ENCODE data around the gene SHB.

The SHB gene

DNA sequence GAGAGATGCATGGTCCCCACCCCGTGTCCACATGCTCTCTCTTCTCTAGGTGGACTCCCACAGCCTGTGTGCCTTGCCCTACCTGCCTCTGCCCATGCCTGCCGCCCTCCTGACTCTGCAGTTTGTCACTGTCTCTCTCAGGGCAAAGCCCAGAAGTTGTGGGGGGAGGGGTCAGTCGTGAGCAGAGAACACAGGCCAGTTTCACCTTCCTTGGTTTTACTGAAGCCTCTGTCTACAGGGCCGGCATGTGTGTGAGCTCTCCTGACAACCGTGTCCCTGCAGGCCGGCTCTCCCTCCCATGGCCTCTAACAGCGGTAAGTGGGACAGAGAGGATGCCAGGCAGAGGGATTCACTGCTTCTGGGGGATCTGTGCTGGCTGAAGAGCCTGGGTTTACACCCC, 121.6 kb downstream of the SHB start:
- no peak for DNase-seq (ENCODE audit: low read depth)
- H3K4me3 ChIP-seq (ENCODE audit: low read depth, low read length): no peak overlapping the region
- TF ChIP-seq, protein P1, sequence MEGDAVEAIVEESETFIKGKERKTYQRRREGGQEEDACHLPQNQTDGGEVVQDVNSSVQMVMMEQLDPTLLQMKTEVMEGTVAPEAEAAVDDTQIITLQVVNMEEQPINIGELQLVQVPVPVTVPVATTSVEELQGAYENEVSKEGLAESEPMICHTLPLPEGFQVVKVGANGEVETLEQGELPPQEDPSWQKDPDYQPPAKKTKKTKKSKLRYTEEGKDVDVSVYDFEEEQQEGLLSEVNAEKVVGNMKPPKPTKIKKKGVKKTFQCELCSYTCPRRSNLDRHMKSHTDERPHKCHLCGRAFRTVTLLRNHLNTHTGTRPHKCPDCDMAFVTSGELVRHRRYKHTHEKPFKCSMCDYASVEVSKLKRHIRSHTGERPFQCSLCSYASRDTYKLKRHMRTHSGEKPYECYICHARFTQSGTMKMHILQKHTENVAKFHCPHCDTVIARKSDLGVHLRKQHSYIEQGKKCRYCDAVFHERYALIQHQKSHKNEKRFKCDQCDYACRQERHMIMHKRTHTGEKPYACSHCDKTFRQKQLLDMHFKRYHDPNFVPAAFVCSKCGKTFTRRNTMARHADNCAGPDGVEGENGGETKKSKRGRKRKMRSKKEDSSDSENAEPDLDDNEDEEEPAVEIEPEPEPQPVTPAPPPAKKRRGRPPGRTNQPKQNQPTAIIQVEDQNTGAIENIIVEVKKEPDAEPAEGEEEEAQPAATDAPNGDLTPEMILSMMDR (IDR thresholded peaks at IDR 0.05; ENCODE audit: low read depth, low read length, missing control alignments): no peak
- in situ Hi-C loops (cut with HindIII; ENCODE audit: low sequenced_read_pairs): no loop called here

DNA sequence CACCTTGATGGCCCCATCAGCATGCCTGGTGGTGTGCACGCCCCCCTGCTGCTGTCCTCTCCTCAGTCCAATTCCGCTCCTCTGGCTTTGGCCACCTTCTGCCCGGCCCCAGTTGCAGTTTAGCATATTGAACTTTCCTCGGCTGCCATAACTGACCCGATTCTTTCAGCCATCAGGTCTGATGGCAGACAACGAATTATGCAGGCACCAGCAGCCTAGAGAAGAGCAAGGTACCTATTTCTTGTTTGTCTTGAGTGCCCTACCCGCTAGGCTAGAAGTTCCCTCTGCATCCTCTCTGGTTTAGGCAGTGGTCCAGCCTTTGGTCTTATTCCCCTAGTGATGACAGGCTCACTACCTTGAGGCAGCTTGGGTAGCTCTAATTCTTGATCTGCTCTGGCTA, 122.1 kb downstream of the SHB start:
- TF ChIP-seq, protein P1 (IDR thresholded peaks at IDR 0.05; ENCODE audit: low read depth, low read length, missing control alignments): no peak
- in situ Hi-C loops (cut with HindIII; ENCODE audit: low sequenced_read_pairs): no loop called here
- DNase-seq (ENCODE audit: low read depth): no peak
- H3K4me3 ChIP-seq (ENCODE audit: low read depth, low read length): no peak overlapping the region

DNA sequence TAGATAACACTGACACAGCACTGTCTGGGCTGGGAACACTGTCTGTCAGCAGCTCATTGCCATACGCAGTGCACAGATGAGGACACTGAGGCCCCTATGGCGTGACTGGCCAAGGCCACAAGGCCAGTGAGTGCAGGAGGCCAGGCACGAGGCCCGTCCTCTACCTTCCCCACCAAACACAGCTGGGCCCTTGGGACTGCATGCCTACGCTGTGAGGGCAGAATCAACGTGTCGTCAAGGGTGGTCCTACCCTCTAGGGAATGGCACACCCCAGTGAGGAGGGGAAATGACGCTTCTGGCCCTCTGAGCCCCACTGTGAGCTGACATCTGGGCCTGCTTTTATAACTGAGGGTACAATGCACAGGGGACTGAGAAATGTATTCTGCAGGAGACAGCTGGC, 123.0 kb downstream of the SHB start:
- no peak for DNase-seq (ENCODE audit: low read depth)
- TF ChIP-seq, protein P1 (IDR thresholded peaks at IDR 0.05; ENCODE audit: low read depth, low read length, missing control alignments): no peak
- no peak overlapping the region for H3K4me3 ChIP-seq (ENCODE audit: low read depth, low read length)
- in situ Hi-C loops (cut with HindIII; ENCODE audit: low sequenced_read_pairs): no loop called here

DNA sequence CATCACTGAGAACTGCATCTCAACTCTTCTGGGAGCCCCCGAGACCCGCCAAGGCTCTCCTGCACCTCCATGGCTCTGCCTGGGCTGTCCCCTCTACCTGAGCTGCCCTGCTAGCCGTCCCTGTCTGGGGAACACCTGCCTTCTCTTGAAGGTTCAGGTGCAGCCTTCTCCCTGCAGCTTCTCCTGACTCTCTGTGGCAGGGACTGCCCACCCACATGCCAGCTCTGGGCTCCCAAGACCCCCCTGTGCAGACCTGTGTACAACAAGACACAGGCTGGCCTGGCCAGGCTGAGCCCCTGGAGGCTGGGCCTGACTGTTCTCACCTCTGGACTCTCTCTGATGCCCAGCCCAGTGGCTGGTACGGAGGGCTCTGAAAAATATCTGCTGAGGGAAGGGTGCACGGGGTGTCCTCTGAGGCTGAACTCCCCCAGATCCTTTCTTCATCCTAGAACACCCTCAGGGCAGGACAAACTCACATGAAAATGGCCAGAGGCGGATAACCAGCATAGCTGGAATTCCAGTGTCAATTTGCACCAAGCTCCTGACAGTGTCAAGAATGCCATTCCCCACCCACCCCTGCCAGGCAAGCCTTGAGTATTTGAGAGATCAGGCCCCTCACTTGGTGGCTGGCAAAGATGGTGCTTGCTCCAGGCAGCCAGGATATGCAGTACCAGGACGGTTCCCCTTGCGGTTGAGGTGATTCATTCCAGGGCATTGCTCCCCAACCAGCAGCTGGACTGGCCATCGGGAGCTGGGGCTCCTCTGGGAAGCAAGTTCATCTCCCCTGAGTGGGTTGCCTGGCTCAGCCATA, 124.2 kb downstream of the SHB start:
- in situ Hi-C loops (cut with HindIII; ENCODE audit: low sequenced_read_pairs): no loop called here
- no peak for DNase-seq (ENCODE audit: low read depth)
- no peak overlapping the region for H3K4me3 ChIP-seq (ENCODE audit: low read depth, low read length)
- TF ChIP-seq, protein P1 (IDR thresholded peaks at IDR 0.05; ENCODE audit: low read depth, low read length, missing control alignments): no peak

DNA sequence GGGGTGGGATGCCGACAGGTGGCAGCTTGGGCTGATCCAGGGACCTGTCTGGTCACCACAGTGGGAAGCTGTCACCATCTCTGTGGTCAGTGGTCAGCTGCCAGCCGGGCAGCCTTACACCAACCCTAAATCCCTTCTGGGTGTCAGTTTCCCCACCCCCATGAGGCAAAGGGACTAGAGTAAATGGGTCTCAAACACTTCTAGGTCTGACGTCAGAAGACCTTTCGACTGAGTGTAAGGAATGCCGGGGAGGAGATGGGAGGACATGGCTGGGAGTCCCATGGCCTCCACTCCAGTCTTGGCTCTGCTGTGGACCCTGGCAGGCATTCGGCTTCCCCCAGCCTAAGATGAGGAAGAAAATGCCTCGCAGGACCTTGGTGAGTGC, 124.8 kb downstream of the SHB start:
- in situ Hi-C loops (cut with HindIII; ENCODE audit: low sequenced_read_pairs): no loop called here

DNA sequence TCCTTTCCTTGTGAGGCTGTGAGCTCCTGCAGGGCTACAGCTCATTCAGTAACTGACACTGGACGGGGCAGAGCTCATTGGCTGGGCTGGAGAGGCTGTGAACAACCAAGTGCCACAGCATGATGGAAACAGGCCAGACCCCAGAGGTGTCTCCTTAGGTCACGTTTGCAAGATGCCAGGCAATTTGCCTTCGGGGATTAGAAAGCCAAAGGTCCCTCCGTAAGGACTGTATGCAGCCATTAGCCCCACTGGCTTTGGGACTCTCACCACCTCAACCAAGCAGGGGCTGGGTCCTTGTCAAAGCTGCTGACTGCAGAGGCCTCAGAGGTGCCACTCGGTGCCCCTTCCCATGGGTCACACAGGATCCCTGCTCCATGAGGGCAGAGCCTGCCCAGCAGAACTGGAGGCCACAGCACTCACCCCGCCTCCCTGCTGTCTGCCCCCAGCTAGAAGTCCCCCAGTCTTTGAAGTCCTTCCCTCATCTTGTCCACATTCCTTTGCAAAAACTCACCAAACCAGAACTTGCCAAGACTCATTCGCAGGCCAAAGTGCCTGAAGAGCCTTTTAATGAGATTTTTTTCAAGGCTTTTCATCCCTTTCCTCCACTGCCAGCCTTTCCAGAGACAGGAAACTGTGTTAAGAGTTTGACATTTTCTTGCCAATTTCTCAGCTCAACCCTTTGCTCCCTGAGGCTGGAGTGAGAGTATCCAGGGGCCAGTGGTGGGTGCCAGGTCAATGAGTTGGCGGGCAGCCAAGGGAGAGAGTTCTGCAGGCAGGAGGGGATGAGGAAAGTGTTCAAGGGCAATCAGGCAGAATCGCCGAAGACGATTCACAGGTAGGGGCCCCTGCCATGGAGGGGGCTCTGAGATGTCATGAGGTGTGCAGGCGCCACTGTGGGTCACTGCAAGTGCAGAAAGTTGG, 125.4 kb downstream of the SHB start:
- in situ Hi-C loops (cut with HindIII; ENCODE audit: low sequenced_read_pairs): no loop called here
- TF ChIP-seq, protein P1 (IDR thresholded peaks at IDR 0.05; ENCODE audit: low read depth, low read length, missing control alignments): no peak
- DNase-seq (ENCODE audit: low read depth): peak; percentile 94
- H3K4me3 ChIP-seq (ENCODE audit: low read depth, low read length): no peak overlapping the region

More for the DNA sequence above, 124.8 kb downstream of the SHB start:
- H3K4me3 ChIP-seq (ENCODE audit: low read depth, low read length): no peak overlapping the region
- TF ChIP-seq, protein P1 (IDR thresholded peaks at IDR 0.05; ENCODE audit: low read depth, low read length, missing control alignments): no peak
- no peak for DNase-seq (ENCODE audit: low read depth)
